ENCODE results near the gene ASPM.
"Not testable (repeated sequence)": the region's sequence is repeated elsewhere in the genome, so short reads cannot be mapped to it uniquely, and the experiment has no call there.

ASPM gene

DNA sequence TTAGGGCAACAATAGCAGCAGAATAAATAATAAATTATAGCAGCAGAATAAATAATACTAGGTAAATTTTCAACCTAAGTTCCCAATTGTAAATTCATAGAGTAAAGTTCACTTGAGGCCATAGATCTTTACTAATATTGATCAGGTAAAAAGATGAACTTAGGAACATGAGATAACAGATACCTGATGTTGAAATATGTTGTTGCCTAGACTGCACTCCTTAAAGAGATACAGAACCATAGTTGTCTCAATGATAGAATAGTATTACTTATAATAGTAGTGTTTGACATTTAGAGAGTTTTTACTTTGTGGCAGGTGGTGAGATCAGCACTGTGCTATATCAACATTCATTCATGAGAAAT is 79.0 kb downstream of the ASPM start:
- Mint-ChIP-seq H3K36me3 (peaks cover 3% of the 10 kb centered on the region), H3K27me3 (peaks cover 4% of the 10 kb centered on the region), H3K9me3 (peaks cover 8% of the 10 kb centered on the region), H3K4me3 (no peak overlapping the region), H3K4me1 (no peaks in the 10 kb centered on the region), H3K27ac (no peak overlapping the region)

GRCh38 chr1:197066719-197067456 is 79.6 kb downstream of the ASPM start, which contains the start of gene F13B:
Gene F13B (minus strand): TSS chr1:197067260. CDS start chr1:197067223, 37 bp downstream.
- no peaks in the 10 kb centered on the region for H3K4me1 Mint-ChIP-seq
- H3K4me3 Mint-ChIP-seq = no peak within 1 kb of the TSS
- peaks cover 3% of the 10 kb centered on the region for H3K36me3 Mint-ChIP-seq
- no peak within 1 kb of the TSS for H3K27ac Mint-ChIP-seq
- H3K27me3 Mint-ChIP-seq = peaks cover 6% of the 10 kb centered on the region
- peaks cover 6% of the 10 kb centered on the region for H3K9me3 Mint-ChIP-seq

DNA sequence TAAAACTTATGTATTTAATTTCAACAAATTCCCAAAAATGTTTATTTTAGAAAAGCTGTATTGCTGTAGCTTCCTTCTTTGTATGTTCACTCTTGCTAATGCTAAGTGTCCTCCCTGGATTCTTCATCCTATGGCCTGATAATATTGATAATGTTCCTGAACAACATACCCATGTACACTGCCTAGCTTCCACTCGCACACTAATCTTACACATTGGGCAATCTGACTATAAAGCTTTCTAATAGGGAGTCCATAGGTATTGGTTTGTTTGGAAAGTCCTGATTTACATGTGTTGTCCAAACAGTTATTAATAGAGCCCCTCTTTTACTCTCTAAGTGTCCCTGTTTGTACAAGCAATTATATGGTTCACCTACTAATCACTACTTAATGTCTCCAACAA is 80.2 kb downstream of the ASPM start:
- peaks cover 6% of the 10 kb centered on the region for H3K27me3 Mint-ChIP-seq
- peaks cover 3% of the 10 kb centered on the region for H3K36me3 Mint-ChIP-seq
- peaks cover 6% of the 10 kb centered on the region for H3K9me3 Mint-ChIP-seq
- H3K4me1 Mint-ChIP-seq = no peaks in the 10 kb centered on the region
- no peak overlapping the region for H3K4me3 Mint-ChIP-seq
- H3K27ac Mint-ChIP-seq = no peak overlapping the region

DNA sequence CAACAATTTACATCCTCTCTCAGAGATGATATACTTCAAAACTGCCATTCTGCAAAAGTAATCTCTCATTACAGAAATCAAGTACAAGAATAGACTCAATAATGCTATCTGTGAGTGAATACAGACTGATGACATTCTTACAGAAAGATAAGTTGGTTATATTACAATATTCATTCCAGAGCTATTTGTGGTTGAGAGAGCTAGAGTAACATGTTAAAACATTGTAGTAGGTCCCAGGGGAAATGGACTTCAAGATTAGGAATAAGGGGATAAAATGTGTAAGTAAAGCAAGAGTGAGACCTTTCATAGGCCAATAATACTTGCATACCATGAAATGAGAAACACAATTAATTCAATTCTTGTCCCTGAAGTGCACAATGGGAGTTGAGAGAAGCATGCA is 80.9 kb downstream of the ASPM start:
- Mint-ChIP-seq H3K4me1 (no peaks in the 10 kb centered on the region), H3K27me3 (peaks cover 6% of the 10 kb centered on the region), H3K4me3 (no peak overlapping the region), H3K27ac (no peak overlapping the region), H3K9me3 (peaks cover 6% of the 10 kb centered on the region), H3K36me3 (peaks cover 3% of the 10 kb centered on the region)

DNA sequence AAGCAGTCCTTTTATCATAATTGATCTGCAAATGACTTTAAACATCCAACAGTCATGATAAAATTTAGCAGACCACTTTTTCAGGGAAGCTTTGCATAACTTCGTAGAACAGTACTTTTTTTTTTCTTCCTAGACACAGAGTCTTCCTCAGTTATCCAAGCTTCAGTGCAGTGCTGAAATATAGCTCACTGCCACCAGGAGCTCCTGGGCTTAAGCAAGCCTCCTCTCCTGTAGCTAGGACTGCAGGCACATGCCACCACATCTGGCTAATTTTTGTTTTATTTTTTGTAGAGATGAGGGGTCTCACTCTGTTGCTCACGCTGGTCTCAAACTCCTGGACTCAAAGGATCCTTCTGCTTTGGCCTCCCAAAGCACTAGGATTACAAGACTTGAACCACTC is 83.3 kb downstream of the ASPM start:
- H3K27me3 Mint-ChIP-seq = peaks cover 6% of the 10 kb centered on the region
- H3K4me1 Mint-ChIP-seq = no peaks in the 10 kb centered on the region
- H3K27ac Mint-ChIP-seq = no peak overlapping the region
- H3K9me3 Mint-ChIP-seq = no peaks in the 10 kb centered on the region
- H3K4me3 Mint-ChIP-seq = no peak overlapping the region
- no peaks in the 10 kb centered on the region for H3K36me3 Mint-ChIP-seq

DNA sequence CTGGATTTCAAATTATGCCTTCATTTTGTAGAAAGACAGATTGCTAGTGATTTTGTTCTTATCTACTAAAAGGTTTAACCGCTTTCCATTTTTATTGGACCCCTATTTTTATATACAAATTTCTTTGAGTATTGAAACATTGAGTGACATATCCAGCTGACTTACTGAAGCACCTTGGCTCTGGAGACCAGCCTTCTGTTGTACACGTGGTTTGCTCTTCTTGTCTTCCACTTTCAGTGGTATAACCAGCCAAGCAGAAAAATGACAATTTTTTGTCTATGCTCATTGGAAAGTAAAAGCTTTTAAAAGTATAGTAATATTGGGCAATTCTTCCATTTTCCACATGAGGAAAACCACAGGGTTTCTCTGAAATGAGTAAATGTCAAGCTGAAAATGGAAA is 83.8 kb downstream of the ASPM start:
- H3K27ac Mint-ChIP-seq = no peak overlapping the region
- no peak overlapping the region for H3K4me3 Mint-ChIP-seq
- H3K4me1 Mint-ChIP-seq = no peaks in the 10 kb centered on the region
- H3K9me3 Mint-ChIP-seq = no peaks in the 10 kb centered on the region
- H3K36me3 Mint-ChIP-seq = no peaks in the 10 kb centered on the region
- peaks cover 6% of the 10 kb centered on the region for H3K27me3 Mint-ChIP-seq

- H3K27me3 Mint-ChIP-seq = peaks cover 8% of the 10 kb centered on the region
Observed at GRCh38 chr1:197049100-197049499, 97.4 kb downstream of the ASPM start.

DNA sequence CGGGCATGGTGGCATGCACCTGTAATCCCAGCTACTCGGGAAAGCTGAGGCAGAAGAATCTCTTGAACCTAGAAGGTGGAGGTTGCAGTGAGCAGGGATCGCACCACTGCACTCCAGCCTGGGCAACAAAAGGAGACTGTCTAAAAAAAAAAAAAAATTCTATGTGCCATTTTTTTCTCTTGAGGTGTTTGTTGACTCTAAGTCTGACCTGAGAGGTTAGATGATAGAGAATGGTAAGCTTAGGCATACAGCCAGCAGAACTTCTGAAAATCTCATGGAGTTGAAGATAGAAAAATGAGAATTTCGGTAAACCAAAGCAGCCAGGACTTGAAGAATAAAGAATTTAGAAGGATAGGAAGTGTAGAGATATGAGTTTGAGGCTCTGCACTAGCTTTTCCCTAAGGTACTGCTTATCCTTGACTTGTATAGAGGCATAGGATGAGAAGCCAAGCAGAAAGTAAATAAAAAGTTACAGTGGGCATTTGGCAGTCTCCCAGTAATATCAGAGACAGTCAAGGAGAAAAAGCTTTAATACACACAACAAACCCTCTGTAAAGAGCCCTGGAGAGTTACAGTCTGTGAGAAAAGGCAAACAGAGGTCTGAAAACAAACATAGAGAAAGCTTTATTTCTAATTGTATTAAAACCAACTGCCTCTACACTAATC is 103.7 kb downstream of the ASPM start:
- H3K9me3 Mint-ChIP-seq = no peaks in the 10 kb centered on the region
- no peaks in the 10 kb centered on the region for H3K4me1 Mint-ChIP-seq
- H3K27ac Mint-ChIP-seq = no peak overlapping the region
- H3K27me3 Mint-ChIP-seq = peaks cover 13% of the 10 kb centered on the region
- no peak overlapping the region for H3K4me3 Mint-ChIP-seq
- no peaks in the 10 kb centered on the region for H3K36me3 Mint-ChIP-seq

More at GRCh38 chr1:197049100-197049499, 97.4 kb downstream of the ASPM start:
- Mint-ChIP-seq H3K9me3 (peaks cover 7% of the 10 kb centered on the region), H3K4me3 (no peak overlapping the region), H3K36me3 (no peaks in the 10 kb centered on the region), H3K4me1 (no peaks in the 10 kb centered on the region), H3K27ac (no peak overlapping the region)

DNA sequence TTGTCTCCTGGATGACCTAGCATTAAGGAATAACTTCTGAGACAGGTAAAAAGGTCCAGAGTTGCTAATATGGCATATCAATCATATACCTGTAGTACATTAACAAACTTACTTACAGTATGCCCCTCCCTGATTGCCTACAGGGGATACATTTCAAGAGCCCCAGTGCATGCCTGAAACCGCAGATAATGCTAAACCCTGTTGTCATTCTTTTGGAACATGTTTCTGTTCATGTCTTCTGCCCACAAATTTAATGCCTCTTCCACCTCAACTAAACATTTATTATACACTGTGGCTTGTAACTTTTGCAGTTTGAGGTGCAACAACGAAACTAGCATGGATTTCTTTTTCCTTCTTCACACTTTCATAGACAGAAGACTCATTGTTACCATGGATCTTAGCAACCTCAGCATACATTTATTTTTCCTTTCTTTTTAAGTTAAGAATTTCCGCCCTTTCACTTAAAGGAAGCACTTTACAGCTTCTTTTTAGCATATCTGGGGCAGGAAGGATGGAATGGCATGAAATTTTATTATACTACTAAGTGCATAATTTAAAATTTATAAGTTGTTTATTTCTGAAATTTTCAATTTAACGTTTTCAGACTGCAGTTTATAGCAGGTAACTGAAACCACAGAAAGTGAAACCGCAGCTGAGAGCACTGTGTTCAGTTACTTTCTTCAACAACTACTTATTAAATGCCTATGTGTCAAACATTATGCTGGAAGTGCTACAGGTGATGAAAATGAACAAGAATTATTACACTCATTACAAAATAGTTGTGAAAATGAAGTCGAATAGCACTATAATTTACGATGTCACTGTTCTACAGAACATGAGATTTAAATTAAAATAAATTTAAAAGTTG is 104.7 kb downstream of the ASPM start:
- Mint-ChIP-seq H3K4me3 (no peak overlapping the region), H3K4me1 (no peaks in the 10 kb centered on the region), H3K36me3 (no peaks in the 10 kb centered on the region), H3K27me3 (peaks cover 13% of the 10 kb centered on the region), H3K27ac (no peak overlapping the region), H3K9me3 (no peaks in the 10 kb centered on the region)

DNA sequence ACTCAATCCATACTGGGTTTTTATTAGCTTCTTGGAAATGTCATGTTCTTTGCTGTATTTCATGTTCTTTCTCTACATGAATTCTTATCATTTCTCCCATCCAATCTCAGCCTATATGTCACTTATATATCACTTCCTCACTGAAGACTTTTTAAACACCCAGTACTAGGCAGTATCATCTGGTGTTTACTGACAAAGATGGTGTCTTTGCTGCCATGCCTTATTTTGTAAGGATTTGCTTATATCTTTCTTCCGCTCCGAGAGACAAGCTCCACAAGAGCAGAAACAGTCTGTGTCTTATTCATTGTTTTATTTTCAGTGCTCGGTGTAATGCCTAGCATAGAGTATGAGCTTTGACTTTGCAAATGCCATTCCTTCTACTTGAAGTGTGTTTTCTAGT is 109.6 kb downstream of the ASPM start:
- no peaks in the 10 kb centered on the region for H3K9me3 Mint-ChIP-seq
- no peaks in the 10 kb centered on the region for H3K4me1 Mint-ChIP-seq
- no peak overlapping the region for H3K4me3 Mint-ChIP-seq
- no peaks in the 10 kb centered on the region for H3K36me3 Mint-ChIP-seq
- H3K27ac Mint-ChIP-seq = no peak overlapping the region
- H3K27me3 Mint-ChIP-seq = peaks cover 5% of the 10 kb centered on the region

DNA sequence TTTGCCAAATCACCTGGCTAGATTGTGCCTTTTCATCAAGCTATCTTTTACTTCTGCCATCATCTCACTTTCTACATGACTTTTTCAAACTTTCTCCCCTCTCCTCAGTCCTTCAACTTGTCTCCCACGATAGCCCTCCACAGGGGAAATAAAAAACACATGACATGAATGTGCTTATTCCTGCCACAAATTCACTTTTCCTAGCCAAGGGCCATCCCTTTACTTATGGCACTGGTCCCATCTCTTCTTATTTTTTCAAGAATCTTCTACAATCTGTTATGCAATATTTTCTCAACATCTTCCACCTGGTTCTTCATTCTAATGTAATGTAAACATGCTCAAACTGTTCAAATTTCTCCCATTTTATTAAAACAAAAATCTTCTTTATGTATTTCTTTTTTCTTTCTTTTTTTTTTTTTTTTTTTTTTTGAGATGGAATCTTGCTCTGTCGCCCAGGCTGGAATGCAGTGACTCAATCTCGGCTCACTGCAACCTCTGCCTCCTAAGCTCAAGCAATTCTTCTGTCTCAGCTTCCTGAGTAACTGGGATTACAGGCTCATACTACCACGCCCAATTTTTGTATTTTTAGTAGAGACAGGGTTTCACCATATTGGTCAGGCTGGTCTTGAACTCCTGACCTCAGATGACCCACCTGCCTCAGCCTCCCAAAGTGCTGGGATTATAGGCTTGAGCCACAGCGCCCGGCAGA is 111.7 kb downstream of the ASPM start:
- H3K9me3 Mint-ChIP-seq, H3K27ac Mint-ChIP-seq, H3K4me1 Mint-ChIP-seq, H3K4me3 Mint-ChIP-seq, H3K36me3 Mint-ChIP-seq, H3K27me3 Mint-ChIP-seq: not testable (repeated sequence)
